Aorta (tissue), 5 donors: ENCODE results near the gene GEMIN7. TPM values are rescaled to one million over a fixed set of nuclear protein-coding genes. Genes with fewer than 3 reads are reported as not detected.
A peak's percentile ranks its signal among the peaks of the same experiment; 100 is the strongest.

Experiments used
- ATAC-seq: fragments of 200-7000 bp; cut with Tn5 transposase; one replicate; pipeline ENCODE4 v1.9.1; 2022; ENCODE audit warnings: moderate library complexity; ENCODE audit not compliant: low FRiP score
- DNase-seq, 2 donors: peaks; one replicate each; pipeline ENCODE4 v3.0.0-alpha.2; 2020
- H3K27ac ChIP-seq, 2 donors: one replicate each; pipeline ENCODE4 v1.5.1; 2013; ENCODE audit warnings: low read length in 2 of 2, mild to moderate bottlenecking in 2 of 2, moderate library complexity in 2 of 2, control low read depth in 1 of 2, inconsistent platforms in 1 of 2, low read depth in 1 of 2
- H3K27me3 ChIP-seq, 2 donors: one replicate each; pipeline ENCODE4 v1.6.1; 2013; ENCODE audit warnings: control low read depth in 1 of 2, low read length in 1 of 2, mild to moderate bottlenecking in 1 of 2, moderate library complexity in 1 of 2; ENCODE audit not compliant: insufficient read depth in 2 of 2, control insufficient read depth in 1 of 2
- H3K36me3 ChIP-seq, 2 donors: one replicate each; pipeline ENCODE4 v1.6.1; 2013; ENCODE audit warnings: control low read depth in 1 of 2, low read length in 1 of 2, mild to moderate bottlenecking in 1 of 2; ENCODE audit not compliant: insufficient read depth in 2 of 2, control insufficient read depth in 1 of 2
- H3K4me1 ChIP-seq, 2 donors: one replicate each; pipeline ENCODE4 v1.6.1; 2013; ENCODE audit warnings: low read length in 2 of 2, control low read depth in 1 of 2, mild to moderate bottlenecking in 1 of 2, moderate library complexity in 1 of 2; ENCODE audit not compliant: insufficient read depth in 2 of 2, control insufficient read depth in 1 of 2
- H3K4me3 ChIP-seq, 2 donors: one replicate each; pipeline ENCODE4 v1.5.1; 2013; ENCODE audit warnings: low read length in 2 of 2, control low read depth in 1 of 2, mild to moderate bottlenecking in 1 of 2
- H3K9me3 ChIP-seq: one replicate; pipeline ENCODE4 v1.6.1; 2013; ENCODE audit warnings: mild to moderate bottlenecking, low read length; ENCODE audit not compliant: control insufficient read depth
- whole genome bisulfite sequencing, 2 donors: extraction: QIAGEN DNeasy Blood & Tissue Kit; methylation state at CpG; one replicate each; pipeline ENCODE4 v1.1.7; 2013; 5-methylcytosine and 5-hydroxymethylcytosine counted together
- intact Hi-C, 2 donors: fragments of 100-400 bp; cut with DNase I; formaldehyde crosslinking; loops; one replicate each; pipeline versions ENCODE4 v1.14.2 to v1.15.0; 2022
- polyA plus RNA-seq, 2 donors: library from polyadenylated mRNA; stranded (reverse); fragments of 200-250 nt; gene quantifications; one replicate each; pipeline ENCODE4 v1.2.3, GENCODE V29; 2013
- total RNA-seq, 2 donors: library from RNA; stranded (reverse); fragmentation: NEBNext Ultra II Directional; extraction: Animal tissue kit (Norgen Biotek cat#: 25700); gene quantifications; one replicate each; pipeline ENCODE4 v1.2.1, GENCODE V29; 2021
- donor health status: healthy with polysubstance abuse.
- donor health status: Bipolar disorder and iron deficiency.
- donor health status: DM: no; HTN: no; CAD: no.
- donor health status: DM: no; HTN: no; CAD: no.
- donor health status: DM: yes; HTN: yes; CAD: no.

Gene GEMIN7
- total and polyA plus RNA-seq, 4 donors, result 6.4 to 13.5 (median 10.2) TPM

- ATAC-seq (peak; percentile 98), DNase-seq (peak; percentile 99 to 100)
- Histone ChIP-seq H3K4me1 (peaks cover 0 to 2% of the 10 kb centered on the region in 2 donors), H3K27me3 (no peaks in the 10 kb centered on the region), H3K27ac (peak overlapping the region in 1 of 2 donors; percentile 66), H3K9me3 (no peaks in the 10 kb centered on the region), H3K4me3 (peak overlapping the region; percentile 35 to 65), H3K36me3 (no peaks in the 10 kb centered on the region)
- 1 to 2% methylated on average over 64 of the region's 64 CpGs for WGBS, 2 donors
- intact Hi-C loops, result loop anchor here in 1 of 2 donors (5.0 kb wide), 1 partner anchor 86 kb away; the partner anchor contains the start of genes BLOC1S3 and TRAPPC6A
Observed at GRCh38 chr19:45091031-45091923, 12.2 kb downstream of the GEMIN7 start.

GRCh38 chr19:45092747-45093678, 14.0 kb downstream of the GEMIN7 start, which contains the start of gene PPP1R37:
Gene PPP1R37, plus strand, starts transcription at chr19:45093179. Its CDS starts 147 bp downstream, at chr19:45093326.
- H3K36me3 ChIP-seq, result no peaks in the 10 kb centered on the region

GRCh38 chr19:45094137-45094536, 15.1 kb downstream of the GEMIN7 start:
- Histone ChIP-seq H3K9me3 (no peaks in the 10 kb centered on the region), H3K4me3 (no peak overlapping the region), H3K36me3 (no peaks in the 10 kb centered on the region), H3K4me1 (peaks cover 0 to 2% of the 10 kb centered on the region in 2 donors), H3K27me3 (no peaks in the 10 kb centered on the region), H3K27ac (no peak overlapping the region)
- 77 to 82% methylated on average over 9 of the region's 9 CpGs for WGBS, 2 donors
- no peak for DNase-seq
- intact Hi-C loops, result loop anchor here in 1 of 2 donors (5.0 kb wide), 1 partner anchor 83 kb away; the partner anchor contains the start of genes BLOC1S3 and TRAPPC6A
- ATAC-seq, result no peak

More at GRCh38 chr19:45092747-45093678, 14.0 kb downstream of the GEMIN7 start, which contains the start of gene PPP1R37:
- WGBS, 2 donors, result 0% methylated on average over 86 to 103 of the region's 103 CpGs
- ATAC-seq (peak; percentile 96), DNase-seq (peak; percentile 97)
- H3K4me3 ChIP-seq, result peak within 1 kb of the TSS; percentile 56 to 65
- no peaks in the 10 kb centered on the region for H3K27me3 ChIP-seq
- peaks cover 0 to 2% of the 10 kb centered on the region in 2 donors for H3K4me1 ChIP-seq
- H3K9me3 ChIP-seq, result no peaks in the 10 kb centered on the region
- H3K27ac ChIP-seq, result peak within 1 kb of the TSS in 1 of 2 donors; percentile 75
- intact Hi-C loops, result loop anchor here in 1 of 2 donors (5.0 kb wide), 1 partner anchor 84 kb away; the partner anchor contains the start of genes BLOC1S3 and TRAPPC6A

- ATAC-seq (no peak), DNase-seq (no peak)
- Histone ChIP-seq H3K9me3 (no peaks in the 10 kb centered on the region), H3K27ac (no peak overlapping the region), H3K4me3 (no peak overlapping the region), H3K27me3 (no peaks in the 10 kb centered on the region), H3K4me1 (peaks cover 0 to 2% of the 10 kb centered on the region in 2 donors), H3K36me3 (no peaks in the 10 kb centered on the region)
- intact Hi-C loops, result loop anchor here in 1 of 2 donors (5.0 kb wide), 1 partner anchor 83 kb away; the partner anchor contains the start of genes BLOC1S3 and TRAPPC6A
- 81% methylated on average over 5 of the region's 5 CpGs for WGBS, 2 donors
Observed at GRCh38 chr19:45094707-45095106, 15.6 kb downstream of the GEMIN7 start.

DNA sequence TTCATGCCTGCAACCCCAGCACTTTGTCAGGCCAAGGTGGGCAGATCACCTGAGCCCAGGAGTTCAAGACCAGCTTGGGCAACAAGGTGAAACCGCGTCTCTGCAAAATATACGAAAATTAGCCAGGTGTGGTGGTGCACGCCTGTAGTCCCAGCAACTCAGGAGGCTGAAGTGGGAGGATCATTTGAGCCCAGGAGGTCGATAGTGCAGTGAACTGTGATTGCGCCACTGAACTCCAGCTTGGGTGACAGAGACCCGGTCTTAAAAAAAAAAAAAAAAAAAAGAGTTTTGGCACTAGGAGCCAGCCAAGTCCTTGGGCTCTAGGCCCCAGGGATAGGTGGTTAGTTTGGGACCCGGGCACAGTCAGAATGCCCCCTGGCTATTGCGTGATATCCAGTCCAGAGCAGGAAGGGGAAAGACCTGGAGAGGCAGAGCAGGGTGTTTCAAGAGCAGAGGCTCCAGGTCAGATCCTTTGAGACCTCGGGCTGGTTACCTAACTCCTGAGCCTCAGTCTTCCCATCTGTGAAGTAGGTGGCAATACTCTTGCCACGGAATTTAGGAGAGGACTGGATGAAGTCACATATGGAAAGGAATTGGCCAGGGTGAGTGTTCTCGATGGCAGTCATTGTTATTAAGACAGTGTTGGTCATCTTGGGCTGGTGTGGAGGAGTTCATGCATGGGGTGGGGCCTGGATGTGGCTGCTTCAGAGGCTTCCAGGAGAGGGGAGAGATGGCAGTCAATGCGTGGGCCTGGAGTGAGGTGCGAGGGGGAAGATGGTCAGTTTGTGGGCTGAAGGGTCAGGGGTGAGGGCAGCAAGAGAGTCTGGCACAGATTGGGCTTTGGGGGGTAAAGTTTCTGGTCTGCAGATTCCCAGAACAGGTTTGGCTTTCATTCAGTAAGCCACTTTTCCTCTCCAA, 16.7 kb downstream of the GEMIN7 start:
- DNase-seq, result no peak
- ATAC-seq, result no peak
- H3K4me1 ChIP-seq, result peaks cover 0 to 2% of the 10 kb centered on the region in 2 donors
- H3K27ac ChIP-seq, result no peak overlapping the region
- H3K9me3 ChIP-seq, result no peaks in the 10 kb centered on the region
- intact Hi-C loops, result no loop called here
- H3K36me3 ChIP-seq, result no peaks in the 10 kb centered on the region
- no peak overlapping the region for H3K4me3 ChIP-seq
- WGBS, 2 donors, result 90 to 91% methylated on average over 14 of the region's 14 CpGs
- H3K27me3 ChIP-seq, result no peaks in the 10 kb centered on the region

DNA sequence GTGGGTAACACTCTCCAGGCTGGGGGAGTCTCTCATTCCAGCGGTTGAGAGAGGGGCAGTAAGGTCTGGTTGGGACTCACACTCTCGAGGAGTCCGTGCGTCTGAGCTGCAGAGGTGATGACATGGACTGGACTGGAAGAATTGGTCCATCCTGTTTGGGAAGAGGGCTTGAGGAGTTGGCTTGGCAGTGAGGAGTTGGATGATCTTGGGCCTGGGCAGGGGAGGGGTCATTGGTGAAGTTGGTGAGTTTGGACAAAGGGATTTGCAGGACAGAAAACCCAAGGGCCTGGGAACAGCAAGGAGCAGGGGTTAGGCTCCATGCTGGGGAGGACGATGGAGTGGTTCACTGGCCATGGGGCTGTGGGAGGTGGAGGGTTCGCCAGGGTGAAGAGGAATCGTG, 17.6 kb downstream of the GEMIN7 start:
- H3K36me3 ChIP-seq, result no peaks in the 10 kb centered on the region
- no peaks in the 10 kb centered on the region for H3K9me3 ChIP-seq
- no peaks in the 10 kb centered on the region for H3K27me3 ChIP-seq
- H3K4me3 ChIP-seq, result no peak overlapping the region
- H3K27ac ChIP-seq, result no peak overlapping the region
- H3K4me1 ChIP-seq, result peaks cover 0 to 2% of the 10 kb centered on the region in 2 donors
- intact Hi-C loops, result no loop called here
- WGBS, 2 donors, result 82 to 84% methylated on average over 7 of the region's 7 CpGs
- ATAC-seq (no peak), DNase-seq (no peak)

GRCh38 chr19:45097450-45097775, 18.4 kb downstream of the GEMIN7 start:
- intact Hi-C loops, result no loop called here
- 71 to 82% methylated on average over 7 of the region's 7 CpGs for WGBS, 2 donors
- no peak for DNase-seq
- no peak overlapping the region for H3K27ac ChIP-seq
- H3K4me3 ChIP-seq, result no peak overlapping the region
- H3K36me3 ChIP-seq, result no peaks in the 10 kb centered on the region
- no peaks in the 10 kb centered on the region for H3K27me3 ChIP-seq
- H3K4me1 ChIP-seq, result peaks cover 0 to 2% of the 10 kb centered on the region in 2 donors
- no peaks in the 10 kb centered on the region for H3K9me3 ChIP-seq
- no peak for ATAC-seq
